Measurements from ENCODE around the gene GLYR1. TPM values are rescaled to one million over a fixed set of nuclear protein-coding genes. Genes with fewer than 3 reads are reported as not detected.

The GLYR1 gene
- total and polyA plus RNA-seq, 2 of the 4 experiments (the other 2 are of a cell fraction), result 26.0 to 54.2 TPM

DNA sequence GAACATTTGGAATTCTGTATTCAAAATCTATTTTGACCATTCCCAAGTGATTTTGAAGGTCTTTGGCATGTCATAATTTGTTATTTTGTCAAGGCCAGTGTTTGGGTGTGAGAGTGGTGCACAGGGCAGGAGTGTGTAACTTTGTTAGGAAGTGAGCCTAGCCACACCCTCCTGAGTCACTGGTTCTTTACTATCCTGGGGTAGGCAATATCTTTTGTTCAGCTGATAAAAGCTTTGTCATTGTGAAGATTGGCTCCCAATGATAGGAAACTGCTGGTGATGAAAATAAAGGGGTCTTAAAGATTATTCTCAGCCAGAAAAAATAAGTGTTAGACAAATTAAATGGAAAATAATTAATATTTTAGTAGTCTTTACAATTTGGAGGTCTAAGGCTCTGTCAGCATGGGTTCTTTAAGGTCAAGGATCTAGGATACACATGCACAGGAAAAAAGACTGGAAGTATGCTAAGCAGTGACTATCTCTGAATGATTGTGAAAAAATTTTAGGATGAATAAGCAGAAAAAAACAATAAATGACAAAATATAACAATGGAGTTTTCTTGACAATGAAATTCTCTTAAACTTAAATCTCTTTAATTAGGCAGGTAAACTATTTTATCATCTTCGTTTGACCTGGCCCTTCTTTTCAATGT is 5.3 kb upstream of the GLYR1 start:
- no peaks in the 10 kb centered on the region for H3K27me3 ChIP-seq (ENCODE audit: control insufficient read depth, insufficient read depth, low read length)
- no peak overlapping the region for H3K23ac ChIP-seq (ENCODE audit: low read depth, low read length)
- no TSS peak for BruUV-seq (replicated peaks)
- ChIA-PET CTCF (no interaction called here), POLR2A (ENCODE audit: unreplicated experiment) (no interaction called here)
- H3K79me1 ChIP-seq (ENCODE audit: low read depth in 1 of 2, low read length in 2 of 2), result peaks cover 19 to 69% of the 10 kb centered on the region in 2 experiments
- TF ChIP-seq RAD21 (IDR thresholded peaks at IDR 0.05; ENCODE audit: low read length) (no peak), MAFK (IDR thresholded peaks at IDR 0.05; ENCODE audit: low read depth, low read length) (no peak), MAZ (IDR thresholded peaks at IDR 0.05; ENCODE audit: borderline replicate concordance, low read depth, low read length) (no peak), FOS (IDR thresholded peaks at IDR 0.05; ENCODE audit: low read depth, low read length) (no peak), MXI1 (IDR thresholded peaks at IDR 0.05; ENCODE audit: borderline replicate concordance, low read depth, low read length) (no peak), CHD1 (IDR thresholded peaks at IDR 0.05; ENCODE audit: low read depth, low read length) (no peak), SMC3 (IDR thresholded peaks at IDR 0.05; ENCODE audit: low read depth, low read length) (no peak), BHLHE40 (IDR thresholded peaks at IDR 0.05; ENCODE audit: low read depth, low read length) (no peak), NFE2L2 (IDR thresholded peaks at IDR 0.05; ENCODE audit: low read depth, low read length) (no peak)
- no peak overlapping the region for H2BK15ac ChIP-seq (ENCODE audit: low read depth, low read length)
- H3K9ac ChIP-seq (ENCODE audit: low read depth, low read length), result no peak overlapping the region
- H4K20me1 ChIP-seq (ENCODE audit: insufficient read depth, low read length), result peaks cover 41% of the 10 kb centered on the region
- H3K56ac ChIP-seq (ENCODE audit: extremely low read depth, insufficient read depth, low read length), result no peak overlapping the region
- no peak overlapping the region for H3K14ac ChIP-seq (replicated peaks; ENCODE audit: low read depth, low read length)
- no peak overlapping the region for H4K8ac ChIP-seq (ENCODE audit: low read depth in 2 of 2, low read length in 2 of 2)
- ATAC-seq (ENCODE audit: low read depth) (no peak), DNase-seq (peak; percentile 16)
- H2AFZ ChIP-seq (replicated peaks; ENCODE audit: low read length, poor library complexity), result no peak overlapping the region
- H3K9me3 ChIP-seq (ENCODE audit: control insufficient read depth, insufficient read depth, low read length), result no peaks in the 10 kb centered on the region
- no peak overlapping the region for H2AK5ac ChIP-seq (ENCODE audit: low read depth, low read length)
- no peak overlapping the region for H4K5ac ChIP-seq (ENCODE audit: low read depth, low read length)
- no peak overlapping the region for H4K91ac ChIP-seq (ENCODE audit: insufficient read depth, low read depth, low read length)
- intact Hi-C loops (cut with micrococcal nuclease), result no loop called here
- peaks cover 11% of the 10 kb centered on the region for H3K4me1 ChIP-seq (ENCODE audit: control insufficient read depth, insufficient read depth, low read length)
- no peak overlapping the region; the same call in 1 of the 2 replicates for H3K4me2 ChIP-seq (ENCODE audit: low read depth, low read length)
- H3K36me3 ChIP-seq (ENCODE audit: control insufficient read depth, insufficient read depth, low read length), result peaks cover 21% of the 10 kb centered on the region
- no peak overlapping the region for H2BK20ac ChIP-seq (ENCODE audit: low read depth, low read length)
- no peak overlapping the region for H3K27ac ChIP-seq (ENCODE audit: insufficient read depth, low read length)
- no peak overlapping the region for H3K18ac ChIP-seq (ENCODE audit: low read depth, low read length)
- dilution Hi-C loops (cut with HindIII; ENCODE audit: low sequenced_read_pairs, unreplicated experiment), result no loop called here
- no peak overlapping the region for H3K4me3 ChIP-seq (ENCODE audit: insufficient read depth, low read depth, low read length)
- H3K4ac ChIP-seq (ENCODE audit: low read depth, low read length), result no peak overlapping the region
- H3K9me1 ChIP-seq (ENCODE audit: insufficient read depth, low read length), result peaks cover 4% of the 10 kb centered on the region; the same call in 1 of the 2 replicates
- in situ Hi-C loops (cut with MboI; ENCODE audit: low sequenced_read_pairs), result no loop called here
- H2BK120ac ChIP-seq (ENCODE audit: low read depth, low read length), result no peak overlapping the region
- H2AK9ac ChIP-seq (replicated peaks; ENCODE audit: low read depth, low read length, poor library complexity), result no peak overlapping the region
- no peak overlapping the region for H2BK5ac ChIP-seq (ENCODE audit: low read depth, low read length, poor library complexity, severe bottlenecking)
- 100% methylated on average over 1 of the region's 1 CpG; no CpG with 5 or more reads in 1 of the 2 experiments for WGBS, 2 experiments (ENCODE audit: extremely low coverage in 2 of 2, insufficient read length in 1 of 2)
